Bone marrow (tissue), 2 donors: ENCODE data around the gene TNN.
A peak's percentile ranks its signal among the peaks of the same experiment; 100 is the strongest.
"Not testable (repeated sequence)": the region's sequence is repeated elsewhere in the genome, so short reads cannot be mapped to it uniquely, and the experiment has no call there.

Experiments used
- DNase-seq, 2 donors: peaks; one replicate each; lab custom pipeline; 2025; lab: John Stamatoyannopoulos, UW

Gene TNN

DNA sequence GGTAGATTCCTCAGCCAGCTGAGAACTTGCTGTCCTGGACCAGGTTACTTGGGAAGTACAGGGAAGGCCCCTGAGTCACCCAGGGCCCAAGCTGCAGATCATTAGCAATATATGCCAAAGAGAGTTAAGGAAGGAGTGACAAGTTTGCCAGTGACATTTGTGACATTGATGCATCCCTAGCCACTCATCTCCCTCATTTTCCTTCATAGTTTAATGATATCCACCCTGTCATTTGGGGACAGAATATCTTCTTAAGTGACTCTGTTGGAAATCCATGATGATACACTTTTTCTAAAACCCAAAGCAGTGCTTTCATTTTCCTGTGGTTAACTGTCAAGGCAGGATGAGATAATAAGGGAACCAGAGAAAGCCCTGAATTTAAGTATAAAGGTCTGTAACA lies 3.2 kb downstream of the TNN start:
- no peak for DNase-seq

GRCh38 chr1:175071276-175071943 lies 3.8 kb downstream of the TNN start:
- no peak for DNase-seq

- peak in 1 of 2 donors; percentile 59 for DNase-seq
Observed at GRCh38 chr1:175072099-175072951, 4.7 kb downstream of the TNN start.

DNA sequence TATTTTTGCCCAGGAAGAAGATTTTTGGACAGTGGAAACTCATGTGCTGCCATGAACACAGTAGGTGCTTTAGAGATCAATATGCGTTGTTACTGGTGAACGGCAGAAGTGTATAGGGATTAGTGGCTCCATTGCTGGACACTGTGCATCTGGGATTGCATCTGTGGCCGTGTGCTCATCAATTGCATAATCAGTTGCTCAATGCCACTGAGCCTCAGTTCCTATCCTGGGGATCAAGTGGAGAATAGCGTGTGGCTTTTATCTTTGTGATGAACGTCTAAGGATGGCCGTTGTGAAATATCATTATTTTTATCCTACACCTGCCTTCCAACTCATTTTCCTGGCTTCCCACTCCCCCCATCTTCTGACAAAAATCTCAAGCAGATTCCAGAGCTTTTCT lies 5.4 kb downstream of the TNN start:
- no peak for DNase-seq

- no peak for DNase-seq
Observed at GRCh38 chr1:175073633-175074032, 6.0 kb downstream of the TNN start.

DNA sequence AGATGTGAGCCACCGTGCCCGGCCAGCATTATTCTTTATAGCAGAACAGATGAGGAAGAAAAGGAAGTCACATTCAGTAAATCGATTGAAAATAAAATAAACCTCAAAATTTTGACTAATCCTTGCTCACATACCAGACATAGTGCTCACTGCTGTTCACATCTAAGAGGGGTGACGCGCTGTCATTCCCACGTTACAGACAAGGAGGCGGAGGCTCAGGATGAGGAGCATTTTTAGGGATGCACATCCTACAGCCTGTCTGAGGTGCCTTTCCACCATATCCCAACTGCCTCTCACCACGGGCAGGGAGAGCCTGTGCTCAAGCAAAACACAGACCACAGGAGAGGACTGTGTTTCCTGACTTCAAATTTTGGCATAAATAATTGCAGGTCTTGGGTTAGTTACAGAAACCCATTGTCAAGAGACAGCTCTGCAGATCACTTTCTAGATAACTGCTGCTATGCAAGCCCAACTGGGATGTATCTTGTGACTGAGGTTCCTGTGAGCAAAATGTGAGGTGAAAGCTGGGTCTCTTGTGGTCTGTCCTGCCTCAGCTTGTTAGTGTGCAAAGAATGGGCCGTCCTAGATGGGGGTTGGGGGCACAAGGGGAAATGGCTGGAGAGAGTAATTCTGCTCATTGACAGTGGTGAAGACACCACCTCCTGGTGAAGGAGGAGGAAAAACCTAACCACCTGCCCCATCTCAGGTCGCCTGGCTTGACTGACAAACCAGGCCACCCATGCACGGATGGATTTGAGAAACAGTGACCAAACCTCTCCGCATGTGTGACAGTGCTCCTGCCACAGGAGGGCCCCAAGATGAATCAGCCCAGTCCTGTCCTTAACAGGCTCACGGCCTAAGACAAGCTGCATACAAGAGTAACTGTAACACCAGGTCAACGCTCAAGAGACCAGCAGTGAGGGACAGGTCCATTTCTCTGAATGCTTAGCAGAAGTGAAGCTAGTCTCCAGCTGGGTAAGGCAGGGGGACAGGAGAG lies 8.2 kb downstream of the TNN start:
- no peak for DNase-seq

DNA sequence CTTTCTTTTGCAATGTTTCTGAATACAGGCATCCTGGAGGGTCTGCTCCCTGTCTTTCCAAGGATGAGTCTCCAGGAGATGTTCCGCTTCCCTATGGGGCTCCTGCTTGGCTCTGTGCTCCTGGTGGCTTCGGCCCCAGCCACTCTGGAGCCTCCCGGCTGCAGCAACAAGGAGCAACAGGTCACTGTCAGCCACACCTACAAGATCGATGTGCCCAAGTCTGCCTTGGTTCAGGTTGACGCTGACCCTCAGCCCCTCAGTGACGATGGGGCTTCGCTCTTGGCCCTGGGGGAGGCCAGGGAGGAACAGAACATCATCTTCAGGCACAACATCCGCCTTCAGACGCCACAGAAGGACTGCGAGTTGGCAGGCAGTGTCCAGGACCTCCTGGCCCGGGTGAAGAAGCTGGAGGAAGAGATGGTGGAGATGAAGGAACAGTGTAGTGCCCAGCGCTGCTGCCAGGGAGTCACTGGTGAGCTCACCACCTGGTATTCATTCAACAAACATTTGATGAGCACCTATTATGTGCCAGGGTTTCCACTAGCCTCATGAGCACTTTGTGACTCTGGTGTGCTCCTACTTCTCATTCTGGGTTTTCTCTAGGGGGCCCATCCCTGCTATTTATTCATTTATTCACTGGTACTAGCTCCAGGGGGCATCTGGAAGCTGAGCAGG lies 9.9 kb downstream of the TNN start:
- DNase-seq: no peak

GRCh38 chr1:175078629-175079028 lies 11.0 kb downstream of the TNN start:
- no peak for DNase-seq

DNA sequence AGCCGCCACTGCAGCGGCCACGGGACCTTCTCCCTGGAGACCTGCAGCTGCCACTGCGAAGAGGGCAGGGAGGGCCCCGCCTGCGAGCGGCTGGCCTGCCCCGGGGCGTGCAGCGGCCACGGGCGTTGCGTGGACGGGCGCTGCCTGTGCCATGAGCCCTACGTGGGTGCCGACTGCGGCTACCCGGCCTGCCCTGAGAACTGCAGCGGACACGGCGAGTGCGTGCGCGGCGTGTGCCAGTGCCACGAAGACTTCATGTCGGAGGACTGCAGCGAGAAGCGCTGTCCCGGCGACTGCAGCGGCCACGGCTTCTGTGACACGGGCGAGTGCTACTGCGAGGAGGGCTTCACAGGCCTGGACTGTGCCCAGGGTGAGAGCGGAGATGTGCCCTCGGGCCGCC lies 11.7 kb downstream of the TNN start:
- DNase-seq: no peak

DNA sequence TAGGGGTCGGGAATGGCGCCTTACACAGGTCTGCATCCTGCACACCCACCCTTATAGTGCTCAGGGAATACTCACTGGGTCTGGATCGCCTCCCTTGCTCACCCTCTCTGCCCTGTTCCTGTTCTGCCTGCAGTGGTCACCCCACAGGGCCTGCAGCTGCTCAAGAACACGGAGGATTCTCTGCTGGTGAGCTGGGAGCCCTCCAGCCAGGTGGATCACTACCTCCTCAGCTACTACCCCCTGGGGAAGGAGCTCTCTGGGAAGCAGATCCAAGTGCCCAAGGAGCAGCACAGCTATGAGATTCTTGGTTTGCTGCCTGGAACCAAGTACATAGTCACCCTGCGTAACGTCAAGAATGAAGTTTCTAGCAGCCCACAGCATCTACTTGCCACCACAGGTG lies 12.4 kb downstream of the TNN start:
- DNase-seq: no peak

- no peak for DNase-seq
Observed at GRCh38 chr1:175081983-175082382, 14.3 kb downstream of the TNN start.

DNA sequence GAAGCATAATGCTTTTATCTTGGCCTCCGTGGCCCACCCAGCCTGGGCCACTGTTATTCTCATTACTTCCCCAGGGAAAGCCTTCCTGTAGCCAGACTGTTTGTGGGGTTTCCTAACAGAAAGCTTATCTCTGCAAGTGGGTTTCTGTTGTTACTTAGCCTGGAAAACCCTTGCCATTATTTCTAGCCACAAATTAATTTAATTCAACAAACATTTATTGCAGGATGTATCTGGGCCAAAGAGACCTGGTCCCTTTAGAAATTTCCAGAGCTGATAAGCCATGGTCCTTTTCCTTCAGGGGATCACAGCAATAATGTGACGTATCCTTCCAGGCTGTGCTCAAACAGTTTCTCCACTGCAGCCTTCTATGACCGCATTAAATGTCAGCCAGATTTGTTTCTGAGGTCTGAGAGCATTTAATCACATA lies 20.9 kb downstream of the TNN start:
- DNase-seq: no peak

DNA sequence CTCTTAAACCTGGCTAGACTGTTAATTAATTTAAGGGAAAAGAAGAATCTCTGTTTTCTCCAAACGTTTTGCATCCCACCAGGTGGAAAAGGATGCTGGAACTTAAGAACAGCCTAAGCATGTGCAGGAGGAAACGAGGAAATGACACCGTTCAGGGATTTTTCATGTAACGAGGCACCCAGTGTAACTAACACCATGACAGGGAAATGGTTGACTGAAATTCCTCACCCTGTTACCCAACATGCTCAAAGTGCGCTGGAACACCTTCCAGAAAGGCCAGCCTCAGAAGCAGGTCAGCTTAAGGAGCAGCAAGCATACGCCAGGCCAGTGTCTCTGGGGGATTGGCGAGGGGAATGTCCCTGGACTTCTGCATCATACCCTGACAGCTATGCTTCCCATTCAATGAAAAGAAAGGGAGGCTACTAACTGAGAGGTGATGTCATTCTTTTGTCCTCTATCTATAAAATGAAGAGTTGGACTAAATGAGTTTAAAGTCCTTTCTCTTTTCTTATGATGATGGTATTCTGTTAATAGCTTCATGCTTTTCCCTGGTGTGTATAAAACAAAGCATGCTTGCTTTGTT lies 21.6 kb downstream of the TNN start:
- DNase-seq: no peak

DNA sequence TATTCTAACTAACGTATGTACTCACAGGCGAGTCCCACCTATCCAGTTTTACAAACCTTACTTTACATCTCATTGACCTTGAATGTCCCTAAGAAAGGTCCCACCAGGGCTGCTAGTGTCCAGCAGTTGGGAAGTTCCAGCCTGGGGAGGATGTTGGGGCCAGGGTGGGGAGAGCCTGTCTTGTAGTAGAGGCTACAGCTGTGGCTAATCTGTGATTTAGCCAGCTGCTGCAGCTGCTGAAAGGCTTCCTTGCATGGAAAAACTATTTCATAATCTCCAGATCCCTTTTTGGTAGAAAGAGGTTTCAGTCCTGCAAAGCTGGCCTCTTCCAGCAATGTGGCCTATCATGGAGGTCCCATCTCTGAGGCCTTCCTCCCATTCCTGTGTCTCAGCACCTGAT lies 23.1 kb downstream of the TNN start:
- DNase-seq: no peak

DNA sequence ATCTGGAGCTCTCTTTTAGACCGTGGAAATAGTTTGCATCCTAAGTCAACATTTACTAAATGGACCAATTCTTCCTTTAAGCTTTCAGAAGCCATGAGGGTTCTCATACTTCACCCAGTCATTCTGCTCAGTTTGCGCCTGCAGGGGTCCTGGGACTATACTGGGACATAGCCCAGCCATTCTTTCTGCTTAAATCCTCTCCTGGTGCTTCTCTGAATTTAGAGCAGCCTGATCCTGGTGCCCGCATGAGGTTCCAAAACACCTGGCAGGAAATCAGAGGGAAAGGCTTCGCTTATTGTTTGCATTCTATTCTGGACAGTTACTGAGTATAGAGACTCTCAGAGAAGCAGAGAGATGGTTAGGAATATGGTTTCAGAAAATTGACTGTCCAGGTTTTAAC lies 27.0 kb downstream of the TNN start:
- DNase-seq: no peak

- no peak for DNase-seq
Observed at GRCh38 chr1:175095069-175095468, 27.4 kb downstream of the TNN start.

- no peak for DNase-seq
Observed at GRCh38 chr1:175095978-175096607, 28.5 kb downstream of the TNN start.

- no peak for DNase-seq
Observed at GRCh38 chr1:175097361-175097760, 29.7 kb downstream of the TNN start.

GRCh38 chr1:175099916-175100315 lies 32.3 kb downstream of the TNN start:
- DNase-seq: no peak

GRCh38 chr1:175102166-175102565 lies 34.5 kb downstream of the TNN start:
- DNase-seq: not testable (repeated sequence)

DNA sequence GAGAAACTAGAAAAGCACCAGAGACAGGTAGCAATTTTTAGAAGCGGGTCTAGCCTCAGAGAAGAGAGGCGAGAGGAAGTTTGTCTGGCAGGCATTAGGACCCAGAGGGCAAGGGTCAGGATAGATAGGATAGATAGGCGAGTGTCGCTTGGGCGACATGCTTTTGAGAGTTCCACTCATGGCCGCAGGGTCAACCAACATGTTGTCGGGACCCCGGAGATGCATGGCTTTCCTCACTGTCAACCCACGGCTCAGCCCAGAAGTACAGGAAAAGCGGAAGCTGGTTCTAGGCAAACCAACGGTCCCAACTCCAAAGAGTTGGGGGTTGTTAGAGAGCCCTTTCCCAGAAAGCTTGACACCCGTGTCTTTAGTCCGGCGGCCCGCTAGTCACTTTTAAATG lies 38.9 kb downstream of the TNN start:
- not testable (repeated sequence) for DNase-seq
